ENCODE data around the gene SMIM28.
"Not testable (repeated sequence)": the region's sequence is repeated elsewhere in the genome, so short reads cannot be mapped to it uniquely, and the experiment has no call there.

Gene SMIM28

GRCh38 chr6:138377844-138378243 is at the start of gene SMIM28:
Gene SMIM28 (plus strand): TSS chr6:138377905. CDS start chr6:138378073, 168 bp downstream.
- no peak for DNase-seq

GRCh38 chr6:138328210-138328609 is 49.5 kb upstream of the SMIM28 start:
- DNase-seq, result no peak

GRCh38 chr6:138330763-138331162 is 46.9 kb upstream of the SMIM28 start:
- no peak for DNase-seq

- no peak for DNase-seq
Observed at GRCh38 chr6:138331444-138331843, 46.3 kb upstream of the SMIM28 start.

- no peak for DNase-seq
Observed at GRCh38 chr6:138331984-138332383, 45.7 kb upstream of the SMIM28 start.

GRCh38 chr6:138334000-138334399 is 43.7 kb upstream of the SMIM28 start:
- no peak for DNase-seq

- DNase-seq, result no peak
Observed at GRCh38 chr6:138334963-138335362, 42.7 kb upstream of the SMIM28 start.

- DNase-seq, result no peak
Observed at GRCh38 chr6:138336221-138336620, 41.5 kb upstream of the SMIM28 start.

GRCh38 chr6:138337076-138337475 is 40.6 kb upstream of the SMIM28 start:
- DNase-seq, result no peak

- DNase-seq, result no peak
Observed at GRCh38 chr6:138339024-138339423, 38.7 kb upstream of the SMIM28 start.

GRCh38 chr6:138341176-138341575 is 36.5 kb upstream of the SMIM28 start:
- DNase-seq, result no peak

GRCh38 chr6:138343112-138343511 is 34.6 kb upstream of the SMIM28 start:
- no peak for DNase-seq

GRCh38 chr6:138345565-138346285 is 32.0 kb upstream of the SMIM28 start:
- DNase-seq, result no peak

- DNase-seq, result no peak
Observed at GRCh38 chr6:138346302-138347195, 31.2 kb upstream of the SMIM28 start.

- DNase-seq, result no peak
Observed at GRCh38 chr6:138347864-138348263, 29.8 kb upstream of the SMIM28 start.

GRCh38 chr6:138349891-138350290 is 27.8 kb upstream of the SMIM28 start:
- DNase-seq, result no peak

- no peak for DNase-seq
Observed at GRCh38 chr6:138357928-138358327, 19.8 kb upstream of the SMIM28 start.

GRCh38 chr6:138368684-138369083 is 9.0 kb upstream of the SMIM28 start:
- DNase-seq, result not testable (repeated sequence)

- no peak for DNase-seq
Observed at GRCh38 chr6:138370631-138371451, 6.9 kb upstream of the SMIM28 start.

- no peak for DNase-seq
Observed at GRCh38 chr6:138371452-138371711, 6.3 kb upstream of the SMIM28 start.

GRCh38 chr6:138371720-138372119 is 6.0 kb upstream of the SMIM28 start:
- DNase-seq, result no peak

- no peak for DNase-seq
Observed at GRCh38 chr6:138372711-138373463, 4.8 kb upstream of the SMIM28 start.

GRCh38 chr6:138374230-138374629 is 3.5 kb upstream of the SMIM28 start:
- DNase-seq, result no peak
